HG02610 (cell line): Measurements from ENCODE around the gene ZNF883.
A peak's percentile ranks its signal among the peaks of the same experiment; 100 is the strongest.
"Not testable (repeated sequence)": the region's sequence is repeated elsewhere in the genome, so short reads cannot be mapped to it uniquely, and the experiment has no call there.

ENCODE experiments used
- ATAC-seq: cut with Tn5 transposase; IDR thresholded peaks from one replicate; pipeline ENCODE4 v1.9.1; 2021; ENCODE audit warnings: mild to moderate bottlenecking, moderate library complexity; ENCODE audit not compliant: unreplicated experiment

ZNF883 gene

DNA sequence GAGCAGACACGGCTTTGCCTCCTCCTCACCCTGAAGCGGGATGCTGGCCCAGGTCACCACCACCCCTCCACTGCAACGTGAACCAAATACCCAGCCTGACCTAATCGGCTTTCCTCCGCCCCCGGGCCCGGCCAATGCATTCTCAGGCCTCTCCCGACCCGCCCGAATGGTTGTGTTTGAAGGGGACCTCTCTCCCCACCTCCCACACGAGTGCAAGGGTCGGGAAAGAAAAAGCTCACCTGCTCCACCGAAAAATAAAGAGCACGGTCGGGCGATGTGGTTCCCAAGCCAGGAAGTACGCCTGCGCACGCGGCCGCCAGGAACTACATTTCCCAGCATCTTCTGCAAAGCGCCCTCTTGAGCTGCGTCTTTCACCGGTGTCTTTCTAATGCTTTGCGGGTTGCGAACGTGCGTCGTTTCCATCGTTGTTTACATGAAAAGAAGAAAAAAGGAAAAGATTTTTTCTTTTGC lies at the start of gene ZNF883:
Gene ZNF883, minus strand, starts transcription at position 282 of the 471 bp plus-strand sequence.
- ATAC-seq: no peak

DNA sequence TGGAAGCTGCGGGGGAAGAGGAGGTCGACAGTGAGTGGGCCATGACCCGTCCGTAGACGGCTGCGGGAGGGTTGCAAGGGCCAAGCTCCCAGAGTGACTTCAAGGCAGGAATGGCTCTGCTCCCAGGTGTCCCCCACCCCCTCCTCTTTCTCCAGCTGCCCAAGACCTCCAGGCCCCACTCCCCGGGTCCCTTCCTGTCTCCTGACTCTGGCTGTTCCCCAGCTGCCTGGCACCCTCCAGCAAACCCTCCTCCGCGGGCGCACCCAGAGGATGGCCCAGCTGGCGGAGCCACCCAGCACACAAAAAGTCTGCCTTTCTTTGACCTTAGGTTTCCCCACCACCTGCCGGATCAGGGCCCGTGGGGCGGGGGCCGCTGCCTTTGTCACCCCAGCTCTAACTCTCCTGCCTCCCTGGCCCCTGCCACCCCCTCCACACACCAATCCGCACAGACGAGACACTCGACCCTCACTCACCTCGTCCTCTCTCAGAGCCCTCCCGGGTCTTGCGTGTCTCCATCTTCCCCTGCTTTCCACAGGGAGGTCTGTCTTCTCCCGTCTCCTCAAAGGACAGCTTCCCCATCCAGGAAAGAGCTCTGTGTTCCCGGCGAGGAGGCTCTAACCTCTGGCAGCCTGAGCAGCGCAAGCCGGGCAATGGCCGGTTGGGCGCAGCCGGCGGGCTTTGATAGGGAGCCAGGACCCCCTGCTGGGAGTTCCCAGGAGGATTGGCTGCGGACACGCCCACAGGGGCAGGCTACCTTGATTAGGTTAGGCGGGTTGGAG lies 49.3 kb upstream of the ZNF883 start:
- not testable (repeated sequence) for ATAC-seq

DNA sequence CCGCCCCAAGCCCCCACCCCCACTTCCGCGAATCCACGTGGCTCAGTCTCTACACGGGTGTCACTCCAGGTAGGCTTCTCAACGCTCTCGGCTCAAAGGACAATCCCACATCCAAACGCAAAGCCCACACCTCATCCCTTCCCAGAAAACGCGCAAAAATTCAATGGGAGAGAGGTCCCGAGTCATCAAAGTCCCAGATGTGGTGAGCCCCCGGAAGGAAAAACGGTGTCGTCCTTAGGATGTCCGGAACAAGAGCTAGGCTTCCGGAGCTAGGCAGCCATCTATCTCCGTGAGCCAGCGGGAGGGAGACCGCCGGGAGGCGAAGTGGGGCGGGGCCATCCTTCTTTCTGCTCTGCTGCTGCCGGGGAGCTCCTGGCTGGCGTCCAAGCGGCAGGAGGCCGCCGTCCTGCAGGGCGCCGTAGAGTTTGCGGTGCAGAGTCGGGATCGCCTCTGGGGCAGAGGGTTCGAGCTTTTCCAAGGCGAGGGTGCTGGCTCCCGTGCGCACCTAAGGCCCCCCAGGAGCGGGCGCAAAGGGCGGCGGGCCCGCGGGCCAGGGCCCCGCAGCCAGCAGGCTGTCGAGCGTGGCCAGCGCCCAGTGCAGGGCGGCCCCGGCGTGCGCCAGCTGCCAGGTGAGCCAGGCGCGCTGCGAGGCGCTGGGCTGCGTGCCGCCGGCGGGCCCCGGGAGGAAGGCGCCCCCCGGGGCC lies 47.7 kb upstream of the ZNF883 start:
- ATAC-seq: not testable (repeated sequence)

DNA sequence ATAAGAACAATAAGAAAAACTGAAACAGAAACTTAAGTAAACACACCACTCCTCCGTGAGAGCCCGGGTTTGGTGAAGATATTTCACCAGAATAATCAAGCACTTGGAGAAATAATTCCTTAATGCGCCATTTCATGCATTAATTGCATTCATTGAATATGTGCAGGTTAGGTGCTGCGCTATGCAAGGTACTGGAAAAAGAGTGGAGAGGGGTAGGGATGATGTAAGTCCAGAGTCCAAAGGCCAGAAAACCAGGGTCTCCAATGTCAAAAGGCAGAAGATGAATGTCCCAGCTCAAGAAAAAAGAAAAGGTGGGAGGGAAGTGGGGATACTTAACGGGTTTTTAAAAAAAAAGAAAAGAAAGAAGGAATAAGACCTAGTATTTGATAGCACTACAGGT lies 45.2 kb upstream of the ZNF883 start:
- ATAC-seq: no peak

DNA sequence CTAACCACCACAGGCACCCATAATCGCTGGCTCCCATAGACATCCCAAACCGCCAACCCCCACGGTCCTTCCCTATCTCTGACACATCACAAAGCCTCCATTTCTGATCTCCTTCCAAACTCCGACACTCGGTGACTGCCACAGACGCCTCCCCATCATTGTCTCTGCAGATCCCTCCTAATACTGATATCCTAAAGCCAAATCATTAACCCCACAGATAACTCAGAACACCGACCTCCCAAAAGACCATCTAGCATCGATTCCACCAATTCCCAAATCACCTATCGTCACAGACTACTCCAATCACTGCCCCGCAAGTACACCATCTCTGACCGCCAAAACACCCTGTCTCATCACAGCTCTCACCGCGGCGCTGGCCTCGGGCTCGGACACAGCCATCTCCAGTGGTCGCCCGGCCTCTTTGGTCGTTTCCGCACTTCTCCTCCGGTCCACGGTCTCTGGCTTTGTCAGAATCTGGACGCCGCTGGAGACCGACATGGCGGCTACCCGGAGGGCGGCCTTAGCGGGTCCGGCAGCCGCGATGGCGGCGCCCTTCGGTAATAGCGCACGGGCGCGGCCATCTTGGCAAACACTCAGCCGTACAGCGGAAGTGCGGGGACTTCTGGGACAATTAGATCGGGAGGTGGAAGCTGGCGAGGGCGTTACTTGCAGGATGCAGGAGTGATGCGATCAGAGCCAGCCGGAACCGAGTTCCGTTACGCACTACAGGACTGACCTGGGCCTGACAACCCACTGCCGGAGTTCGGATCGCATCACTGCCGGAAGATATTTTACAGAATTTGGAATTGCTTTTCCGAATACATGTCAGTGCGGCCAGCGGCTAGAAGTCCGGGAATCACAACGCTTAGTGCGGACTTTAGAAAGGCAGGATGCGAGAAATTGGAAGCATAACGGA lies 44.5 kb upstream of the ZNF883 start, which contains the start of gene ZFP37:
Gene ZFP37, minus strand, starts transcription at position 534 of the 916 bp plus-strand sequence. Its CDS starts 36 bp downstream, at position 498.
- peak; percentile 93 for ATAC-seq

DNA sequence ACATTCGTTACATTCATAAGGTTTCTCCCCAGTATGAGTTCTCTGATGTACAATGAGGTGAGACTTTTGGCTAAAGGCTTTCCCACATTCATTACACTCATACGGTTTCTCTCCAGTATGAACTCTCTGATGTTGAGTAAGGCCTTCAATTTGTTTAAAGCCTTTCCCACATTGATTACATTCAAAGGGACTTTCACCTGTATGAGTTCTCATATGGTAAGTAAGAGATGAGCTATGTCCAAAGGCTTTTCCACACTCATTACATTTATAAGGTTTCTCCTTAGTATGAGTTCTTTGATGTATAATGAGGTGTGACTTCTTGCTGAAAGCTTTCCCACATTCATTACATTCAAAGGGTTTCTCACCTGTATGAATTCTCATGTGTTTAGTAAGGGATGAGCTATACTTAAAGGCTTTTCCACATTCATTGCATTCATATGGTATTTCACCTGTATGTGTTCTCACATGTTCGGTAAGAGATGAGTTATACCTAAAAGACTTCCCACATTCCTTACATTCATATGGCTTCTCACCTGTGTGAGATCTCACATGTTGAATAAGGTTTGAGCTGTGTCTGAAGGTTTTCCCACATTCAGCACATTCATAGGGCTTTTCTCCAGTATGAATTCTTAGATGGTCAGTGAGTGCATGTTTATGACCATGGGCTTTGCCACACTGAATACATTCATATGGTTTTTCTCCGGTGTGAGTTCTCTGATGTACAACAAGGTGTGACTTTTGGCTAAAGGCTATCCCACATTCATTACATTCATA lies 31.1 kb upstream of the ZNF883 start:
- ATAC-seq: no peak

DNA sequence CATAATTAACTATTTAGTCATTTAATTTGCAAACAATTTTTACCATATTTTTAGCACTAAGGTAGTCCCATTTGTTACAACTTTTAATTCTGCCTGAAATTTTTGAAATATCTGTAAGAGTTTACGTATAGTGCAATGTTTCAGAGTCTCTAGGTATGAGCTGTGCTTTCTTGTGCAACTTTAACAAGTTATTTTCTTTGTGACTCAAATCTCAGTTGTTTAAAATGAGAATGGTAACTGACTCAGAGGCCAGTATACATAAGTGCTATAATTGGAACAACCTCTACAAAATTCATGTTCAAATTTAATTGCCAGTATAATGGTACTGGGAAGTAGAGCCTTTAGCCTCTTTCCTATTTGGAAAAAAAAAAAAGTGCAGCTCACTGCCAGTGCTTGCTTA lies 14.2 kb upstream of the ZNF883 start:
- ATAC-seq: no peak

DNA sequence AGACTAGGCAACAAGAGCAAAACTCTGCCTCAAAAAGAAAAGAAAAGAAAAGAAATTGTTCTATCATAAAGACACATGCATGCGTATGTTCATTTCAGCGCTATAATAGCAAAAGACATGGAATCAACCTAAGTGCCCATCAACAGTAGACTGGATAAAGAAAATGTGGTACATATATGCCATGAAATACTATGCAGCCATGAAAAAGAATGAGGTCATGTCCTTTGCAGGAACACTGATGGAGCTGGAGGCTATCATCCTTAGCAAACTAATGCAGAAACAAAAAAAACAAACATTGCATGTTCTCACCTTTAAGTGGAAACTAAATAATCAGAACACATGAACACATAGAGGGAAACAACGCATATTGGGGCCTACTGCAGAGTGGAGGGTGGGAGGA lies 6.3 kb upstream of the ZNF883 start:
- ATAC-seq: no peak

DNA sequence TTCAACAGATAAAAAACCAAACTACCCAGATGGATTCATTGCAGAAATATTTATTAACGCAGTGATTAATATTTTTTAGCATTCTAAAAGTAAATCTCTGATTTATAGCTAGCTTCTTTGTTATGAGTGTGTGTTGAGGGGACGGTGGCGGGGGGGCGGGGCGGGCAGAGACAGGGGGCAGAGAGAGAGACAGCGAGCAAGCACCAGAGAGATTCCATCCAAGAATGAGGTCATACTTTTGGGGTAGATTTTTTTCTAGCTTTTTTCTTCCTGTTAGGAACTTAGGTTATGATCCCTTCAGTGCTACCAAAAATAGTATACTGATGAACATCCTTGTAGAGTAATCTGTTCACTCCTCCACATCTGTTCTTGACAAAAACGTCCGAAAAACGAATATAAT lies 500 bp upstream of the ZNF883 start:
- ATAC-seq: no peak

DNA sequence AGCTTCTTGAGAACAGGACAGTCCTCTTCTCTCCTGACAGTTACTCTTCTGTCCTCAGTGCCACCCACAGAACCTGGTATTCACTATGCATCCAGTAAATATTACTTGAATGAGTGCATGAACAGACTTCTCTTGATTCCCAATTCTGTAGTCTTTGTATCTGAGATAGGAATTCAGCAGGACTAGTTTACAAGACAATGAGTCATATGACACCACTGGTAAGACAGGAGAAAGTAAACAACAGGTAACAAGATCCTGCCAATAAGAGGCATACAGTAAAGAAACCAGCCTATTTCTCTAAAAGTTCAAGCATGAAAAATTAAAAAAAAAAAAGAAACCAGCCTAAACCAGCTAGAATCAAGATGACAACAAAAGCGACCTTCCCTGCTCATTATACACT lies 6.2 kb downstream of the ZNF883 start:
- no peak for ATAC-seq

DNA sequence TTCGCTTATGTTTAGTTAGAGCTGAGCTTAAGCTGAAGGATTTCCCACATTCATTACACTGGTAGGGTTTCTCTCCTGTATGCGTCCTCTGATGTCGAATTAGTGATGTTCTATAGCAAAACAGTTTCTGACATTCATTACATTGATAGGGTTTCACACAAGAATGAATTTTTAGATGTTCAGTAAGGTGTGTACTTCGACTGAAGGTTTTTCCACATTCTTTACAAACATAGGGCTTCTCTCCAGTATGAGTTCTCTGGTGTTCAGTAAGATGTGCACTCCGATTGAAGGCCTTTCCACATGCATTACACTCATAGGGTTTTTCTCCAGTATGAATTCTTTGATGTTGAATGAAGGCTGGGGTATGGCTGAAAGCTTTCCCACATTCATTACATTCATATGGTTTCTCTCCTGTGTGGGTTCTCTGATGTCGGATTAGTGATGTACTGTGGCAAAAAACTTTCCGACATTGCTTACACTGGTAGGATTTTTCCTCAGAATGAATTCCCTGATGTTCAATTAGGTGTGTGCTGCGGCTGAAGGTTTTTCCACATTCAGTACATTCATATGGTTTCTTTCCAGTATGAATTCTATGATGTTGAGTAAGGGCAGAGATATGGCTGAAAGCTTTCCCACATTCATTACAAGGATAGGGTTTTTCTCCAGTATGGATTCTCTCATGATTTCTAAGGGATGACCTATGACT lies 14.6 kb downstream of the ZNF883 start:
- ATAC-seq: no peak

DNA sequence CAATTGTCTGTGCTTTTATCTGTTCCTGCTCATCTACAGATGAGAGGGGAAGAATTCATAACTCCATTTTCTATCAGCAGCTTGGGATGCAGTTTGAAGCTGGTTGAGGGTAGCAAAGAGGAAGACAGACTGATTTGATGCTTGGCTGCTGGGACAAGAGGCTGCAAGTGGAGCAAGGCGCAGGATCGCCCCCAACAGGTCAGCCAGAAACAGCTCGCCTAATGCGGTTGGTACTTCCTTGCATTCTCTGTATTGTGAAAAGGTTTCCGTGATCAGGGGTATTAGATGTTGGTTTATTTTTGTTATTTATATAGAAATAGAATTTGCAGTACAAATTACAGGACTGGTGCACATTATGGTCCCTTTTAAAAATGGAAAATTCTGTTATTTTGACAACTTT lies 40.6 kb downstream of the ZNF883 start:
- no peak for ATAC-seq

DNA sequence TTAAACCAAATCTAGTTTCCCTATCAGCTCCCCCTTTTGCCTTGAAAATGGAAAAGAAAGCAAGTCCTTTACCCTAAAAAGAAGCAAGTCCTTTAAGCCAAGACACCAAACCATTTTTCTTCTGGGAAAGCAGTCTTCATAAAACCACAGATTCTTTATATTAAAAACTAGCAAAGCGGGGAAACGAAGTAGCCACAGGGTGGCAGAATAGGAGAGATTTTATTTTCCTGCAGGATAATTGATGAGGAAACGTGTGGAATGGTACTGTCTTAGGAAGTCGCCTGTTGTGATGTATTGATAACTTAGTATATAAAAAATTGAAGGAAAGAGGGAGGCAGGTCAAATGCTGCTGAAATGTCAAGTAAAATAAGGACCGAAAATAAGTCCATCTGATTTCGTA lies 41.1 kb downstream of the ZNF883 start:
- ATAC-seq: no peak

DNA sequence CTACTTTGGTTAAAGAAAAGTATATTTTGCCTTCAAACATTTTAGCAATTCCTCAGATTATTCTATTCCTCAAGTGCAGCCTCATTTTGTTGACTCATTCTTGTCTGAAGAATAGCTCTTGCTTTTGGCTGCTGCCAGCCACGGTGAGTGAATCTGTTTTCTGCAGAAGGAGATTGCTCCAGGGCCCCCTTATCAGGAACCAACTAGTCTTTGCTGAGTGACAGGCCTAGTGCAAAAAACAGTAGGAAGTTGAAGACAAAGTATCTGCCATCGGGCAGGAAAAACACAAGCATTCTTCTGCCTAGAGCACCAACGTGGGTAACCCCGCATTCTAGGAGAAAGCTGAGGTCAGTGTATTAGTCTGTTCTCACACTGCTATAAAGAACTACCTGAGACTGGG lies 42.3 kb downstream of the ZNF883 start:
- ATAC-seq: no peak

DNA sequence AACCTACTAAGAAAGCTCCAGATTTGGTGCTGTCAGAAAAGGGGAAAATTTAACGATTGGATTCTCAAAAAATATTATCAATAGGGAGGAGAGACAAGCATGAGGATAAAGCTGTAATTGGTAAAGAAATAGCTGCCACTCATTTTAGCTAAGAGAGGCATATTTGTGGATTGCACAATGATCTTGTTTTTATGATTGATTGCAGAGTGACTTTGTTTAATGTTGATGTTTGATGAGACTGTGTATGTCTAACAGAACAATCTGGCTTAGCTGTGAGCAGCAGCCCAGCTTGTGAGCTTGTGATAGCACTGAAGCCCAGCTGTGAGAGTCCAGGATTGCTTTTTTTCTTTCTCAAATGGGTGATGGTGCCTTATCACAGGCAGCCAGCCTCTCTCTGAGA lies 56.4 kb downstream of the ZNF883 start:
- ATAC-seq: no peak

DNA sequence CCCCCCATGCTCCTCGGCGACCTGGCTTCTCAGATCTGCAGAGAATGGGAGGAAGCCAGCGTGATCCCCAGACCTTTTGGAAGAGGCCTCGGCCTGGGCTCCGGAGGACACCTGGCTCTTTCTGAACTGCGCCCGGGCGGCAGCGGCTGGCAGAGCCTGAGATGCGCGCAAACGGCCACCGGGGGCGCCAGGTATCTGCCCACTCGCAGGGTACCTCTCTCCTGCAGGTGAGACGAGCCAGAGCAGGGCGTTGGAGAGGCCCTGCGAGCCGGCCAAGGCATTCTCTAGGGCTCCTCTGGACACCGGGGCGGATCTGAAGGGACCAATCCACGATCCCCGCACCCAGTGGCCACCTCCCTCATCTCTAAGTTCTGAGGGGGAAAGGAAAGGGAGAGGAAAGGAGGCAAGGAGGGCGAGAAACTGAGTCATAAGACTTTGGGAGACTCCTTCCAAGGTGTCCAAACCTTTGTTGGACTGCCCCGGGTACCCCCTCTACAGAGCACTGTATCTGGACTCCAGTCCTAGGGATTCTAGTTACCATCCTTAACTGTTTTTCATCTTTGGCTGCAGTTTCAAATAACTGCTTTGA lies 66.3 kb downstream of the ZNF883 start:
- no peak for ATAC-seq

DNA sequence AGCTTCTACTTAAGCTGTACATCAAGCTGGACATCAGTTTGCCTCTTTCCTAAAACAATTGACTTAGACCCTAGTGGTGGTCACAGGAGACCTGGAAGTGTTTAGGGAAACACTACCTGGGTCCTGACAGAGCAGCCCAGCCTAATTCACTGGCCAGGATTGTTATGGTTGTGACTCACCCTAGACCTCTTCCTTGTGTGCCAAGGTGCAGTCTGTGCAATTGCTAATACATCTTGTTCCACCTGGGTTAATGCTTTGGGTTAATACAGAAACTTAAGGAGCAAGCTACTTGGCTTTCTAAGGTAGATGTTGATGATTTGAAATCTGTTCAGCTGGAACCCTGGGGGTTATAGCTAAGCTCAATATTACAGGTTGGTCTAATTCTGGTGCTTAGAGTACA lies 72.6 kb downstream of the ZNF883 start:
- ATAC-seq: no peak

DNA sequence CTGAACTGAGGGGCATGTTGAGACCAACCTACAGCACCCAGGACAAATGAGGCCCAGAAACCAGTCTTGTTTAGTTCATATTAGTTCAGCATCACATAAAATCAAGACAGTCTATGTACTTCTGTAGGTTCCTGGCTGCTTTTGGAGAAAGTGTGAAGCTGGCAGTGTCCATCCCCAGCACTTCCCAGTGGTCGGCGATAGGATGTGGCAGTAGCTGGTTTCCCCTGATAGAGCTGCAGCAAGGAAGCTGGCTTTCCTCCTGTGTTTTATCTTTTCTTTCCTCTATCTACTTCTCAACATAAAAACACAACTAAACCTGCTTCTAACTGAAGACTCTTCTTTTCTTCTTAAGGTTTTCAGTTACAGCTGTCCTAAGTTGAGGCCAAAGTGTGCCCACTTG lies 78.3 kb downstream of the ZNF883 start:
- ATAC-seq: no peak

DNA sequence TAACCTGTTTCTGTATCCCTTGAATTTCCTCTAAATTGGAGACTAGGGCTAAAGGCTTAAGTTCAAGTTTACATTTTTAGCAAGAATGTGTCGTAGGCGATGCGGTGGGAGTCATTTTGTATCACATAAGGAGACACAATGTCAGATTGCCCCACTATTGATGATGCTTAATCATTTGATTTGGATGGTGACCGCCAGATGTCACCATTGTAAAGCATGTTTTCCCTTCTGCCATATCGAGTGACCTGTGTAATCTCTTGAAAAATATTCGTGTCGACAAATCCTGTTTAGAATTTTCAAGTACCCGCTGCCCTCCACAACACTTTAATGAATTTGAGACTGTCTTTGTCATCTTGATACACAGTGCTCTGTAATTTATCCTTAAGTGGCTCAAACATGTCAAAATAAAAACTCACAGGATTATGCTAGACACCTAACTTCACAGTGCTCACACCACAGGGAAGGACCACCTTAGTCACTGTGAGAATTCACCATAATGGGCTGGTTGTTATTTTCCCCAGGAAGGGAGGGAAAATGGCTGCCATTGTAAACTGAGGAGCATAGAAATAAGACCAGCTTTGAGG lies 86.8 kb downstream of the ZNF883 start:
- no peak for ATAC-seq
